Left cardiac atrium (tissue), 4 donors: ENCODE measurements around the gene IRF1. TPM values are rescaled to one million over a fixed set of nuclear protein-coding genes. Genes with fewer than 3 reads are reported as not detected.

Experiments used
- ATAC-seq, 2 donors: fragments of 200-7000 bp; cut with Tn5 transposase; one replicate each; pipeline ENCODE4 v1.9.1; 2020; ENCODE audit warnings: mild to moderate bottlenecking in 2 of 2, moderate library complexity in 2 of 2
- DNase-seq: peaks from one replicate; pipeline ENCODE4 v3.0.0-alpha.2; 2020
- intact Hi-C, 2 donors: fragments of 100-400 bp; cut with DNase I; formaldehyde crosslinking; loops; one replicate each; pipeline versions ENCODE4 v1.14.1 to v1.15.1; 2022 to 2023
- total RNA-seq, 2 donors: library from RNA; stranded (reverse); fragmentation: NEBNext Ultra II Directional; extraction: Animal tissue kit (Norgen Biotek cat#: 25700); gene quantifications; one replicate each; pipeline ENCODE4 v1.2.1, GENCODE V29; 2021
- donor health status: DM: no; HTN: yes; CAD: no.
- donor health status: DM: no; HTN: yes; CAD: no; lungs with severe emphysema.
- donor health status: DM: yes; HTN: yes; CAD: no.
- donor health status: Dilated cardiomyopathy.

IRF1 gene
- total RNA-seq, 2 donors from 2014 or later: 11.8 to 21.4 TPM

DNA sequence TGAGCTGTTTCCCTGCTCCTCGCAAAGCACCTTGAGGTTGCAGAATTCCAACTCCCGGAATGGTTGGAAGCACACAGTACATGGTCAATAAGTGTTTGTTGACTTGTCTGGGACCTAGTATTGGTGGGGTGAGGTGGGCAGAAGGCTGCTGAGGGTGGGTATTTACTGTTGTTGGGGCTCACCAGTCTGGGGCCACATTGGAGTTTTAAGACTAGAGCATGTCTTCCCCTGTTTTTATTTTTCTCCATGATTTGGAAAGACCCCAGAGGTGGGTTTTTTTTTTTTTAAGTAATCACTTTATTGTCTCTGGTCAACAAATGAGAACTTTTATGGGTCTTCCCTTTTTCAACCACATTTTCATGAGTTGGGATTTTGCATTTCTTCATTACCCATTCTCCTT, 55.1 kb downstream of the IRF1 start:
- no peak for DNase-seq
- intact Hi-C loops: loop anchor here in 1 of 2 donors (5.0 kb wide), 1 partner anchor 42 kb away; no protein-coding TSS in a partner anchor
- no peak for ATAC-seq

DNA sequence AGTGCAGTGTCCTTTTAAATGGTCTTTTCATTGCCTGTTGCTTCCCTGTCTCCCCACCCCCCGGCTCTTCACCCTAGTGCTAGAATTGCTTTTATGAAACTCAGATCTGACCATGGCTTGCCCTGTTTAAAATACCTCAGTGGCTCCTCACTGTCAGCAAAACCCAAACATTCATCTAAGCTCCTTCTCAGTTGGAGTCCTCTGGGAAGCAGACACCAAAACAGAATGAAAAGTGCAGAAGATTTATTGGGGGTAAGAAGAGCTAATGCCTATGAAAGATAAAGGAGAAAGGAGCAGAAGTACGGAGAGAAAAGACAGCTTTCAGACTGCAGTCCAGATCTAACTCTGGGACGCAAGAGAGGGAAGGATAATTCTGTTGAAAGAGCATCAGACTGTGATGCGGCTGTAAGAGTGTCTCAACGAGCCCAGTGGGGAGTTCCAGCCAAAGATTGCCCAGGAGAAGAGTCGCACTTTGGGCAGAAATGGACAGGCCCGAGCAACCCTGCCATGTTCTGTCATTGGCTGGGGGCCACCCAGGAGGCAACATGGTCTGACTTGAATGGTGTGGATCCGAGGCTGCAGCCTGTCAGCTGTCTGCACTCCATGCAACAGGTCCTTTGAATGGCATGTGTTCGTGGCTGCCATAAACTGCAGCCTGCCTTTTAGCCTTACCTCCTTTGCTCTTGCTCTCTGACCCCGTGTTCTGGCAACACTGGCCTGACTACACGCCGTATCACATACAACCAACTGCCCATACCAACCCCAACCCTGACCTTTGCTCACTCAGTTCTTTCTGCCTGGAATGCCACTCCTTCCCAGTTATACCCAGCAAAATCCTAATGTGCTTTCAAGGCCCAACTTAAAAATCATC, 55.9 kb downstream of the IRF1 start:
- intact Hi-C loops: loop anchor here in 1 of 2 donors (5.0 kb wide), 1 partner anchor 43 kb away; no protein-coding TSS in a partner anchor
- no peak for ATAC-seq
- DNase-seq: no peak

DNA sequence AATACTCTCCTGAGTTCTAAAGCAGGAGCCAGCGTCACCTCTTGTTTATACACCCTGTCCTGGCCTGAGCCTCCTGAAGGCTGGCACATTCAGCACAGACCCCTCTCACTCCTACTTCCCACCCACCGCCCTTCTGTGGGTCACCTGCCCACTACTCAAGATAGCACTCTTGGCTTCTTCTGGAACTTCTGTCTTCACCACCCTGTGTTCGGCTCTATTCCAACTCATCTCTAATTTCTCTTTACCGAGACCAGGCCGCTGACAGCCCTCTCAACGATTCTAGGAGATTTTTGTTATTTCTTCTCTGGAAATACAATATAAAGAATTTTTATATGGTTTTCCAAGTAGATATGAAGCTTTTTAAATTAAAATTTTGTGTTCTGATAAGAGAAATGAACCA, 57.4 kb downstream of the IRF1 start:
- intact Hi-C loops: no loop called here
- DNase-seq (no peak), ATAC-seq (no peak)

DNA sequence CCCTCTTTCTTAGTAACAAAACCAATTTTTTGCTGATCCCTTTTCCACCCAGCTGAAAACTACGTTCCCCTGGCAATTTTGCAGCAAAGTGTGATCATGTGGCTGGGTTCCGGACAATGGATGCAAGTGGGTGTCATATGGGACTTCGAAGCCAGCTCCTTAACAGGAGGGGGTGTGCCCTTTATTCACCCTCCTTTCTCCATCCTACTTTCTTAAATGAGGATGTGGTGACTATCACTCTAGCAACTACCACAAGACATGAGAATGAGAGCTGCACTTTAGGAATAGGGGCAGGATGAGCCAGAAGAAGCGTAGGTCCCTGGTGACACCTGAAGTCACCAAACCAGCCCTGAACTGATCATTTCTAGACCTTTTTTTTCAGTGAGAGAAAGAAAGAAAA, 58.9 kb downstream of the IRF1 start:
- intact Hi-C loops: no loop called here
- ATAC-seq: no peak

More for the DNA sequence above, 58.9 kb downstream of the IRF1 start:
- DNase-seq: no peak

Other genes starting within 250 kb of the IRF1 start
- 10 to 100 TPM; 12.4 to 38.5 TPM for gene PDLIM4, start 233.1 kb downstream of the IRF1 start, total RNA-seq
- 1 to 10 TPM; 2.2 to 3.3 TPM for gene SLC22A4, start 196.4 kb downstream of the IRF1 start, total RNA-seq
- 10 to 100 TPM in 1 of 2 donors, 1 to 10 TPM in 1; 7.9 to 15.3 TPM for gene SLC22A5, start 121.1 kb downstream of the IRF1 start, total RNA-seq
- gene IL5, start 52.7 kb upstream of the IRF1 start, total RNA-seq: not detected
- 10 to 100 TPM; 26.7 to 30.2 TPM for gene RAD50, start 66.2 kb upstream of the IRF1 start, total RNA-seq
- not detected for gene IL13, start 167.4 kb upstream of the IRF1 start, total RNA-seq
- gene IL4, start 183.2 kb upstream of the IRF1 start, total RNA-seq: not detected
- 1 to 10 TPM; 6.4 to 8.0 TPM for gene KIF3A, start 246.8 kb upstream of the IRF1 start, total RNA-seq